Neutrophil (primary cell): ENCODE measurements around the gene OLFM2.
"Not testable (repeated sequence)": the region's sequence is repeated elsewhere in the genome, so short reads cannot be mapped to it uniquely, and the experiment has no call there.

Experiments used
- H3K27ac ChIP-seq: fragments of 200-600 bp; sonication (generic); 2 replicates; pipeline ENCODE4 v1.5.1; 2016; ENCODE audit warnings: mild to moderate bottlenecking, moderate library complexity
- H3K27me3 ChIP-seq: fragments of 200-600 bp; sonication (generic); 2 replicates; pipeline ENCODE4 v1.6.0; 2016; ENCODE audit warnings: mild to moderate bottlenecking
- H3K36me3 ChIP-seq: fragments of 200-600 bp; sonication (generic); 2 replicates; pipeline ENCODE4 v1.5.1; 2017
- H3K4me1 ChIP-seq, 2 experiments: fragments of 200-600 bp in 1 of 2; sonication (generic) in 1 of 2; 1 replicate in 1 of 2; 2 replicates in 1 of 2; pipeline versions ENCODE4 v1.5.1 to v1.6.1; 2013 to 2016; ENCODE audit warnings: low read depth in 1 of 2, low read length in 1 of 2, mild to moderate bottlenecking in 1 of 2, moderate library complexity in 1 of 2; ENCODE audit not compliant: control insufficient read depth in 1 of 2, insufficient read depth in 1 of 2
- H3K4me3 ChIP-seq, 2 experiments: fragments of 200-600 bp in 1 of 2; sonication (generic) in 1 of 2; 1 replicate in 1 of 2; 2 replicates in 1 of 2; pipeline ENCODE4 v1.5.1; 2013 to 2016; ENCODE audit warnings: low read depth in 1 of 2, low read length in 1 of 2, mild to moderate bottlenecking in 1 of 2, moderate library complexity in 1 of 2
- H3K9me3 ChIP-seq: fragments of 200-600 bp; sonication (generic); 2 replicates; pipeline ENCODE4 v1.5.1; 2016
- CTCF ChIP-seq: fragments of 200-600 bp; sonication (generic); IDR thresholded peaks from 2 replicates; pipeline ENCODE4 v1.5.1; 2016; ENCODE audit warnings: antibody characterized with exemption

Gene OLFM2

GRCh38 chr19:9834307-9834725, 102.0 kb downstream of the OLFM2 start:
- peaks cover 34% of the 10 kb centered on the region for H3K36me3 ChIP-seq
- no peaks in the 10 kb centered on the region for H3K27me3 ChIP-seq
- TF ChIP-seq CTCF: no peak
- H3K9me3 ChIP-seq: no peaks in the 10 kb centered on the region
- peaks cover 13 to 21% of the 10 kb centered on the region in 2 experiments for H3K4me1 ChIP-seq
- peak overlapping the region; percentile 72 to 93 for H3K4me3 ChIP-seq
- peak overlapping the region; percentile 73 for H3K27ac ChIP-seq

DNA sequence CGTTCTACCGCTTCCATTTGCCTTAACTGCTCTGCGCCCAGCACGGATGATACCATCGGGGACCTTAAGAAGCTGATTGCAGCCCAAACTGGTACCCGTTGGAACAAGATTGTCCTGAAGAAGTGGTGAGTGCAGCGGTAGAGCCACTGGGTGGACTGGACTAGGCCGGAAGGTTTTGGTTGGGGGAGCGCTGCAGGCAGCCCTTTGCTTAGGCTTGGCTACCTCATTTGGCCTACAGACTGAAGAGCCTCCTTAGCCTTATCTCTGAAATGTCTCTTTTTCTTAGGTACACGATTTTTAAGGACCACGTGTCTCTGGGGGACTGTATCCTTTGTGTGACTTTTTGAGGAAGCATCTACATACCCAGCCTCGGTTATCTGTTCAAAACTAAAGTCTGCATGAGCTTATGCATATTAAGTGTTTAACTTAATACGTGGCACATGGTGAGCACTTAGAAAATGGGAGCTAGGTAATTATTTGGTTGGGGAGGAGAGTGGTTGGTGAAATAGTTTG, 107.7 kb downstream of the OLFM2 start:
- H3K9me3 ChIP-seq: no peaks in the 10 kb centered on the region
- H3K4me3 ChIP-seq: peak overlapping the region; percentile 71 to 90
- no peak for TF ChIP-seq CTCF
- H3K4me1 ChIP-seq: peaks cover 20 to 23% of the 10 kb centered on the region in 2 experiments
- peak overlapping the region; percentile 82 for H3K27ac ChIP-seq
- no peaks in the 10 kb centered on the region for H3K27me3 ChIP-seq
- peaks cover 24% of the 10 kb centered on the region for H3K36me3 ChIP-seq

DNA sequence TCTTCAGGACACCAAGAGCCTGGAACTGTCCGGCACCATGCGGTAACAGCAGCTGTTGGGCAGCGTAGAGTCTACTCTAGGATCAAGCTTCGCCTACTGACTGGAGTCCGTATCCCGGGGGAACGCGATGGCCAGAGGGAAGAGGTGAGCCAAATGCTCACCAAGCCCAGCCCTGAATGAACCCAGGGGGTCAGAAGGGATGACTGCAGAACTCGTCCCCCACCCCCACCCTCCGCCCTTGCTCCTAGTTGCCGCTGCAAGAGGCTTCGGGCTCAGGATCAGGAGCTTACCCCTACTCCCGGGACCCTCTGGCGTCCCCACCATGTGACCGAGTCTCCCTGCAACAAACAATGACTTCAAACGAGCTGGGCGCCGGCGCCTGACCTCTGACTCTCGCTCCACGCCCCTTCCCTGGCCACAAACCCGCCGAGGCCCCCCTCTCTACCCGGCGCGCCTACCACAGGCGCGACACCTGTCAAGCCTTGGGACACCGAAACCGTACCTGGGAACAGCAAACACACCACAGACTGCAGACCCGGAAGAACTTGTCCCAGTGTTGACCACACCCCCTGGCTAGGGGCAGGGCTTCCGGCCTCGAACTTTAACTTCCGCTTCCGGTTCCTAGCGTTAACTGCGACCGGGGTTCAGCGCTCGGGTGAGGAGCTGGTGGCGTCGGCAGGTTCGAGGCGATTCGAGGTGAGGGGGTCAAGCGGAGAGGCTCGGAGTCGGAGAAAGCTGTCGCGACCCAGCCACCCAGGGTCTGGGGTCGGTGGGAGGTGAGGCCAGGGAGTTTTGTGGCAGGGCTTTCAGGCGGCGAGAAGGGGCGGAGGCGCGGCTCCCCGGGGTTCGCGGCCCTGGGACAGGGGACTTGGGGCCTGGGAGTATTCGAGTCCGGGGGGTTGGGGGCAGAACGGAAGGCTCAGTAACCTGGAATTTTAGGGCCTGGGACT, 108.8 kb downstream of the OLFM2 start, which contains the start of gene UBL5:
UBL5 (plus strand) TSS at position 630 of the 950 bp plus-strand sequence. CDS start 420 bp downstream, outside the sequence.
- Histone ChIP-seq H3K4me1 (peaks cover 20 to 23% of the 10 kb centered on the region in 2 experiments), H3K36me3 (peaks cover 24% of the 10 kb centered on the region), H3K27me3 (no peaks in the 10 kb centered on the region), H3K9me3 (no peaks in the 10 kb centered on the region), H3K27ac (peak within 1 kb of the TSS; percentile 82), H3K4me3 (peak within 1 kb of the TSS; percentile 71 to 90)
- TF ChIP-seq CTCF: peak; percentile 24

- Histone ChIP-seq H3K4me1 (peaks cover 22 to 26% of the 10 kb centered on the region in 2 experiments), H3K4me3 (no peak overlapping the region), H3K9me3 (no peaks in the 10 kb centered on the region), H3K27me3 (no peaks in the 10 kb centered on the region), H3K27ac (no peak overlapping the region), H3K36me3 (peaks cover 2% of the 10 kb centered on the region)
- TF ChIP-seq CTCF: no peak
Observed at GRCh38 chr19:9823816-9824215, 112.5 kb downstream of the OLFM2 start.

DNA sequence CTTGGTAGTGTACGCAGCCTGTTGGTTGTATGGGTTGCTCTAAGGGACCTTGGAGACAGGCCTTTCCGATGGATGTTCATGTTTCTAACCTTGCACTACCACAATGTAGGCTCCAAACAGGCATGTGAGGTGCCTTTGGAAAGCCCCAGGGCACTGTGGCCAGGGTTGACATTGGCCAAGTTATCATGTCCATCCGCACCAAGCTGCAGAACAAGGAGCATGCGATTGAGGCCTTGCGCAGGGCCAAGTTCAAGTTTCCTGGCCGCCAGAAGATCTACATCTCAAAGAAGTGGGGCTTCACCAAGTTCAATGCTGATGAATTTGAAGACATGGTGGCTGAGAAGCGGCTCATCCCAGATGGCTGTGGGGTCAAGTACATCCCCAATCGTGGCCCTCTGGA, 116.3 kb downstream of the OLFM2 start:
- not testable (repeated sequence) for H3K36me3 ChIP-seq

GRCh38 chr19:9819596-9819909, 116.8 kb downstream of the OLFM2 start:
- Histone ChIP-seq H3K4me3 (peak overlapping the region; percentile 61 to 96), H3K9me3 (no peaks in the 10 kb centered on the region), H3K27me3 (no peaks in the 10 kb centered on the region), H3K4me1 (peaks cover 17 to 18% of the 10 kb centered on the region in 2 experiments), H3K27ac (peak overlapping the region; percentile 96), H3K36me3 (no peaks in the 10 kb centered on the region)
- TF ChIP-seq CTCF: no peak

More for the DNA sequence above, 116.3 kb downstream of the OLFM2 start:
- not testable (repeated sequence) for H3K9me3 ChIP-seq, H3K27me3 ChIP-seq
- Histone ChIP-seq H3K27ac (peak overlapping the region; percentile 96), H3K4me1 (peaks cover 17 to 18% of the 10 kb centered on the region in 2 experiments), H3K4me3 (peak overlapping the region; percentile 61 to 96)
